Kidney tubule cell (primary cell): Measurements from ENCODE around the gene POM121L2.

Experiments
- DNase-seq: peaks from one replicate; pipeline ENCODE4 v3.0.0-alpha.2; 2018; ENCODE audit warnings: low spot score

POM121L2 gene

GRCh38 chr6:27312146-27312949, at the start of gene POM121L2:
Gene POM121L2, minus strand, starts transcription at chr6:27312273. Its CDS starts 103 bp downstream, at chr6:27312170.
- peak; percentile 86 for DNase-seq

- DNase-seq = no peak
These were observed 47.2 kb upstream of the POM121L2 start for GRCh38 chr6:27359231-27359630.

GRCh38 chr6:27358786-27359185, 46.7 kb upstream of the POM121L2 start:
- no peak for DNase-seq

- no peak for DNase-seq
These were observed 40.8 kb upstream of the POM121L2 start for GRCh38 chr6:27352850-27353249.

- no peak for DNase-seq
These were observed 22.1 kb upstream of the POM121L2 start for GRCh38 chr6:27334141-27334540.

GRCh38 chr6:27333642-27334040, 21.6 kb upstream of the POM121L2 start:
- no peak for DNase-seq

- DNase-seq = peak; percentile 87
These were observed 20.9 kb upstream of the POM121L2 start for GRCh38 chr6:27332692-27333641.

- no peak for DNase-seq
These were observed 15.1 kb upstream of the POM121L2 start for GRCh38 chr6:27327023-27327738.

- DNase-seq = no peak
These were observed 9.8 kb upstream of the POM121L2 start for GRCh38 chr6:27321901-27322300.

- no peak for DNase-seq
These were observed 9.3 kb upstream of the POM121L2 start for GRCh38 chr6:27321370-27321769.

- no peak for DNase-seq
These were observed 6.9 kb upstream of the POM121L2 start for GRCh38 chr6:27318973-27319372.

- no peak for DNase-seq
These were observed 2.0 kb upstream of the POM121L2 start for GRCh38 chr6:27314046-27314445.

- DNase-seq = no peak
These were observed 838 bp upstream of the POM121L2 start for GRCh38 chr6:27312950-27313271.

- DNase-seq = no peak
These were observed 297 bp downstream of the POM121L2 start for GRCh38 chr6:27311806-27312145.

GRCh38 chr6:27303613-27304272, 8.3 kb downstream of the POM121L2 start:
- peak; percentile 61 for DNase-seq

- peak; percentile 80 for DNase-seq
These were observed 14.0 kb downstream of the POM121L2 start for GRCh38 chr6:27297857-27298730.

- no peak for DNase-seq
These were observed 14.6 kb downstream of the POM121L2 start for GRCh38 chr6:27297484-27297856.

- DNase-seq = peak; percentile 71
These were observed 15.8 kb downstream of the POM121L2 start for GRCh38 chr6:27296106-27296783.

GRCh38 chr6:27295301-27296079, 16.6 kb downstream of the POM121L2 start:
- peak; percentile 88 for DNase-seq

- DNase-seq = no peak
These were observed 17.7 kb downstream of the POM121L2 start for GRCh38 chr6:27294409-27294808.
